Astrocyte of the spinal cord (primary cell): ENCODE results near the gene DOCK4.

Source experiments
- DNase-seq: peaks from one replicate; pipeline ENCODE4 v3.0.0; 2011; ENCODE audit warnings: low read depth, low spot score
- H3K4me3 ChIP-seq: 2 replicates; pipeline ENCODE4 v1.5.1; 2011; ENCODE audit warnings: low read depth, mild to moderate bottlenecking, low read length, moderate library complexity
- in situ Hi-C: cut with HindIII; loops from 2 replicates; pipeline ENCODE4 v1.10.0; 2017; ENCODE audit warnings: low sequenced_read_pairs
- TF ChIP-seq, protein P1 (sequence below): IDR thresholded peaks from 2 replicates; pipeline ENCODE4 v1.5.1; 2012; ENCODE audit warnings: low read depth, mild to moderate bottlenecking, low read length, inconsistent platforms

The DOCK4 gene

GRCh38 chr7:112036071-112036470 lies 170.1 kb downstream of the DOCK4 start:
- in situ Hi-C loops = no loop called here
- TF ChIP-seq, protein P1, sequence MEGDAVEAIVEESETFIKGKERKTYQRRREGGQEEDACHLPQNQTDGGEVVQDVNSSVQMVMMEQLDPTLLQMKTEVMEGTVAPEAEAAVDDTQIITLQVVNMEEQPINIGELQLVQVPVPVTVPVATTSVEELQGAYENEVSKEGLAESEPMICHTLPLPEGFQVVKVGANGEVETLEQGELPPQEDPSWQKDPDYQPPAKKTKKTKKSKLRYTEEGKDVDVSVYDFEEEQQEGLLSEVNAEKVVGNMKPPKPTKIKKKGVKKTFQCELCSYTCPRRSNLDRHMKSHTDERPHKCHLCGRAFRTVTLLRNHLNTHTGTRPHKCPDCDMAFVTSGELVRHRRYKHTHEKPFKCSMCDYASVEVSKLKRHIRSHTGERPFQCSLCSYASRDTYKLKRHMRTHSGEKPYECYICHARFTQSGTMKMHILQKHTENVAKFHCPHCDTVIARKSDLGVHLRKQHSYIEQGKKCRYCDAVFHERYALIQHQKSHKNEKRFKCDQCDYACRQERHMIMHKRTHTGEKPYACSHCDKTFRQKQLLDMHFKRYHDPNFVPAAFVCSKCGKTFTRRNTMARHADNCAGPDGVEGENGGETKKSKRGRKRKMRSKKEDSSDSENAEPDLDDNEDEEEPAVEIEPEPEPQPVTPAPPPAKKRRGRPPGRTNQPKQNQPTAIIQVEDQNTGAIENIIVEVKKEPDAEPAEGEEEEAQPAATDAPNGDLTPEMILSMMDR = no peak
- H3K4me3 ChIP-seq = no peak overlapping the region
- DNase-seq = no peak

GRCh38 chr7:112031689-112032088 lies 174.5 kb downstream of the DOCK4 start:
- no peak for DNase-seq
- no peak overlapping the region for H3K4me3 ChIP-seq
- TF ChIP-seq, protein P1 = no peak
- in situ Hi-C loops = no loop called here

GRCh38 chr7:112025556-112025955 lies 180.6 kb downstream of the DOCK4 start:
- in situ Hi-C loops = no loop called here
- DNase-seq = no peak
- TF ChIP-seq, protein P1 = no peak
- no peak overlapping the region for H3K4me3 ChIP-seq

DNA sequence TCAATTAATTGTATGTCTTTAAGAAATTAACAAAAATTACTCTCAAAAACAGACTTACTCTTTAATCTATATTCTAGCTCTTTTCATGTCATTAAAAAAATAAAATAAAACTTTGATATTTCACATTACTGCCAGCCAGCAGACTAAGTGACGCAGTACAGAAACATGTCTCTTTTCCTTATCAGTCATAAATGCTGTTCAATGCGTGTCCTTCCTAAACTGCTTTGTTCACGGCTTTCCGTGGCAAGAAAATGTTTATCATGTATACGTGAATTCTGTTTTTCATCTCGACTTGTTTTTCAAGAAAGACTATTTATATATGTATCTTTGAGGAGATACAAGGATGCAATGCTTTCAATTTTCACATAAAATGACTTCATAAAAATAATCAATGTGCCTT lies 182.4 kb downstream of the DOCK4 start:
- no peak for DNase-seq
- no peak overlapping the region for H3K4me3 ChIP-seq
- TF ChIP-seq, protein P1 = no peak
- in situ Hi-C loops = no loop called here

DNA sequence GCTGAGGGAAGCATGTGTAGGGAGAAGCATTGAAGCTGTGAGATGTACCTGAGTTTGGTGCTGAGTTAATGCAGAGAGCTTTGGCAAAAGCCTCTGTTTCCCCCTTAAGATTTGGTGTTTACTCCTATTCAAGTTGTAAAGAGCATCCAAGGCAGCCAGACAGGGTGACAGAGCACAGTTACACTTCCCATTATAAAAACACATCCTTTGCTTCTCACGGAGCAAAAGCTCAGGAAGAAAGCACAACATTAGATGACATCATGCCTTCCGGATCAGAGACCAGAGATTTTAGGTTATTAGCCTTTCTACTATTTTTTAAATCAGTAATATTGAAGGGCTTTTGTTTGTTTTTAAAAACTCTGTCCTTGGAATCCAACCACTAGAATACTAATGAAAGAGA lies 182.9 kb downstream of the DOCK4 start:
- in situ Hi-C loops = no loop called here
- DNase-seq = peak; percentile 26
- TF ChIP-seq, protein P1 = no peak
- H3K4me3 ChIP-seq = no peak overlapping the region

GRCh38 chr7:112022128-112022527 lies 184.1 kb downstream of the DOCK4 start:
- DNase-seq = no peak
- no peak overlapping the region for H3K4me3 ChIP-seq
- TF ChIP-seq, protein P1 = no peak
- in situ Hi-C loops = no loop called here
